Measurements from ENCODE around the gene EXOC3L1. TPM values are rescaled to one million over a fixed set of nuclear protein-coding genes. Genes with fewer than 3 reads are reported as not detected.

EXOC3L1 gene
- total and polyA plus RNA-seq, 2 of the 4 experiments (the other 2 are of a cell fraction) = not detected

DNA sequence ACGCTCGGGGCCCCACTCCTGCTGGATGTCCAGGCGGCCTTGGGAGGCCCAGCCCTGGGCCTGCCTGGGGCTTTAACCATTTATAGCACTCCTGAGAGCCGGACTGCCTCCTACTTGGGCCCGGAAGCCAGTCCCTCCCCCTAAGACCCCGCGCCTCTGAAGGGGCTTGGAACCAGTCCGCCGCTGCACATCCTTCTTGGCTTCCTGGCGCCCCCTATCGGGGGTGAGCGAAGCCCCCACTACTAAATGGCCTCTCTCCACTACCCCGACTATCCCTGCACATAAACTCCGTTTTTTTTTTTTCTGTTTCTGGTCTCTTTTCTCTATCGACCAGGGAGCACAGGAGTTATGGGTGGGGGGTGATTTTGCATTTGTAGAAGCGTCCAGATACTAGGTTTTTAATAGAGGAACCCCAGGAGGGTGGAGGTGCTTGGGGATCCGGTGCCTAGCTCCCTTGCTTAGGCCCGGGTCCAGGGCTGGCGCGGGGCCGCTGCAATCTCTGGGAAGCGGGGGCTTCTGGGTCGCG, 20.2 kb downstream of the EXOC3L1 start:
- no peak for DNase-seq
- H2AK9ac ChIP-seq (replicated peaks; ENCODE audit: low read depth, low read length, poor library complexity) = peak overlapping the region; percentile 96
- peak overlapping the region; percentile 79 for H3K27ac ChIP-seq (ENCODE audit: insufficient read depth, low read length)
- peak overlapping the region; percentile 43; the same call in 1 of the 2 replicates for H3K56ac ChIP-seq (ENCODE audit: extremely low read depth, insufficient read depth, low read length)
- peak overlapping the region; percentile 97 for H3K23ac ChIP-seq (ENCODE audit: low read depth, low read length)
- CTCF ChIA-PET = interaction anchor here (1.0 to 1.5 kb wide), 4 partner anchors 9 to 69 kb away, joined by 3 to 6 read pairs (median 5); no protein-coding TSS in a partner anchor
- H2BK20ac ChIP-seq (ENCODE audit: low read depth, low read length) = no peak overlapping the region
- peak overlapping the region; percentile 74 for H3K4me2 ChIP-seq (ENCODE audit: low read depth, low read length)
- H2BK120ac ChIP-seq (ENCODE audit: low read depth, low read length) = peak overlapping the region; percentile 81
- no peaks in the 10 kb centered on the region for H3K9me3 ChIP-seq (ENCODE audit: control insufficient read depth, insufficient read depth, low read length)
- TF ChIP-seq BHLHE40 (IDR thresholded peaks at IDR 0.05; ENCODE audit: low read depth, low read length) = no peak
- no peak for TF ChIP-seq SMC3 (IDR thresholded peaks at IDR 0.05; ENCODE audit: low read depth, low read length)
- no peak for TF ChIP-seq FOS (IDR thresholded peaks at IDR 0.05; ENCODE audit: low read depth, low read length)
- TF ChIP-seq MXI1 (IDR thresholded peaks at IDR 0.05; ENCODE audit: borderline replicate concordance, low read depth, low read length) = no peak
- TF ChIP-seq RAD21 (IDR thresholded peaks at IDR 0.05; ENCODE audit: low read length) = no peak
- TF ChIP-seq, protein P1, sequence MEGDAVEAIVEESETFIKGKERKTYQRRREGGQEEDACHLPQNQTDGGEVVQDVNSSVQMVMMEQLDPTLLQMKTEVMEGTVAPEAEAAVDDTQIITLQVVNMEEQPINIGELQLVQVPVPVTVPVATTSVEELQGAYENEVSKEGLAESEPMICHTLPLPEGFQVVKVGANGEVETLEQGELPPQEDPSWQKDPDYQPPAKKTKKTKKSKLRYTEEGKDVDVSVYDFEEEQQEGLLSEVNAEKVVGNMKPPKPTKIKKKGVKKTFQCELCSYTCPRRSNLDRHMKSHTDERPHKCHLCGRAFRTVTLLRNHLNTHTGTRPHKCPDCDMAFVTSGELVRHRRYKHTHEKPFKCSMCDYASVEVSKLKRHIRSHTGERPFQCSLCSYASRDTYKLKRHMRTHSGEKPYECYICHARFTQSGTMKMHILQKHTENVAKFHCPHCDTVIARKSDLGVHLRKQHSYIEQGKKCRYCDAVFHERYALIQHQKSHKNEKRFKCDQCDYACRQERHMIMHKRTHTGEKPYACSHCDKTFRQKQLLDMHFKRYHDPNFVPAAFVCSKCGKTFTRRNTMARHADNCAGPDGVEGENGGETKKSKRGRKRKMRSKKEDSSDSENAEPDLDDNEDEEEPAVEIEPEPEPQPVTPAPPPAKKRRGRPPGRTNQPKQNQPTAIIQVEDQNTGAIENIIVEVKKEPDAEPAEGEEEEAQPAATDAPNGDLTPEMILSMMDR (conservative IDR thresholded peaks at IDR 0.05; ENCODE audit: low read depth, low read length) = peak; percentile 45
- TF ChIP-seq POLR2A (IDR thresholded peaks at IDR 0.05; ENCODE audit: low read depth, low read length) = no peak
- no peak for TF ChIP-seq NFE2L2 (IDR thresholded peaks at IDR 0.05; ENCODE audit: low read depth, low read length)
- H3K18ac ChIP-seq (ENCODE audit: low read depth, low read length) = peak overlapping the region; percentile 50
- peak overlapping the region; percentile 93 for H2BK5ac ChIP-seq (ENCODE audit: low read depth, low read length, poor library complexity, severe bottlenecking)
- peak overlapping the region; percentile 97 for H4K91ac ChIP-seq (ENCODE audit: insufficient read depth, low read depth, low read length)
- H3K9me1 ChIP-seq (ENCODE audit: insufficient read depth, low read length) = peaks cover 20% of the 10 kb centered on the region
- POLR2A ChIA-PET (ENCODE audit: unreplicated experiment) = no interaction called here
- BruUV-seq (replicated peaks) = no TSS peak
- peak overlapping the region; percentile 88 for H3K14ac ChIP-seq (replicated peaks; ENCODE audit: low read depth, low read length)
- intact Hi-C loops (cut with micrococcal nuclease) = no loop called here
- peak overlapping the region; percentile 87; the same call in 2 of the 3 replicates for H2BK15ac ChIP-seq (ENCODE audit: low read depth, low read length)
- peak overlapping the region; percentile 77 to 95 for H4K8ac ChIP-seq (ENCODE audit: low read depth in 2 of 2, low read length in 2 of 2)
- no peaks in the 10 kb centered on the region for H4K20me1 ChIP-seq (ENCODE audit: insufficient read depth, low read length)
- 3% methylated on average over 8 of the region's 24 CpGs; no CpG with 5 or more reads in 1 of the 2 experiments for WGBS, 2 experiments (ENCODE audit: extremely low coverage in 2 of 2, insufficient read length in 1 of 2)
- H2AFZ ChIP-seq (replicated peaks; ENCODE audit: low read length, poor library complexity) = peak overlapping the region; percentile 98
- H3K9ac ChIP-seq (ENCODE audit: low read depth, low read length) = peak overlapping the region; percentile 86
- peak overlapping the region; percentile 93 for H3K4ac ChIP-seq (ENCODE audit: low read depth, low read length)
- H3K4me3 ChIP-seq (ENCODE audit: insufficient read depth, low read depth, low read length) = peak overlapping the region; percentile 34
- peak; percentile 0; the same call in 1 of the 2 replicates for ATAC-seq (ENCODE audit: low read depth)
- H3K79me1 ChIP-seq (ENCODE audit: low read depth in 1 of 2, low read length in 2 of 2) = peaks cover 9 to 31% of the 10 kb centered on the region in 2 experiments; a peak in 3 of 4 replicates
- peak overlapping the region; percentile 86 for H2AK5ac ChIP-seq (ENCODE audit: low read depth, low read length)
- peaks cover 29% of the 10 kb centered on the region for H3K4me1 ChIP-seq (ENCODE audit: control insufficient read depth, insufficient read depth, low read length)
- peaks cover 15% of the 10 kb centered on the region; the same call in 1 of the 2 replicates for H3K27me3 ChIP-seq (ENCODE audit: control insufficient read depth, insufficient read depth, low read length)
- H3K36me3 ChIP-seq (ENCODE audit: control insufficient read depth, insufficient read depth, low read length) = no peaks in the 10 kb centered on the region; the same call in 1 of the 2 replicates
- H4K5ac ChIP-seq (ENCODE audit: low read depth, low read length) = peak overlapping the region; percentile 67
- in situ Hi-C loops (cut with MboI; ENCODE audit: low sequenced_read_pairs) = no loop called here
- dilution Hi-C loops (cut with HindIII; ENCODE audit: low sequenced_read_pairs, unreplicated experiment) = no loop called here
